Smooth muscle cell (in vitro differentiated cells): ENCODE measurements around the gene ADGRL3. TPM values are rescaled to one million over a fixed set of nuclear protein-coding genes. Genes with fewer than 3 reads are reported as not detected.

Experiments
- DNase-seq: peaks from one replicate; lab custom pipeline; 2025; ENCODE audit not compliant: unreplicated experiment; lab: John Stamatoyannopoulos, UW
- H2AFZ ChIP-seq: fragments of 200-600 bp; sonication (generic); 2 replicates; pipeline ENCODE4 v1.6.0; 2016; ENCODE audit warnings: antibody characterized with exemption, low read depth, mild to moderate bottlenecking
- H3F3A ChIP-seq: fragments of 200-600 bp; sonication (generic); 2 replicates; pipeline ENCODE4 v1.6.0; 2017; ENCODE audit warnings: antibody characterized with exemption, low read depth
- H3K27ac ChIP-seq: fragments of 200-600 bp; sonication (generic); 2 replicates; pipeline ENCODE4 v1.5.1; 2016; ENCODE audit warnings: low read depth, mild to moderate bottlenecking
- H3K27me3 ChIP-seq: fragments of 200-600 bp; sonication (generic); 2 replicates; pipeline ENCODE4 v1.6.1; 2016; ENCODE audit warnings: low read depth, mild to moderate bottlenecking
- H3K36me3 ChIP-seq: fragments of 200-600 bp; sonication (generic); 2 replicates; pipeline ENCODE4 v1.5.1; 2016; ENCODE audit warnings: low read depth
- H3K4me1 ChIP-seq: fragments of 200-600 bp; sonication (generic); 2 replicates; pipeline ENCODE4 v1.5.1; 2016; ENCODE audit warnings: low read depth
- H3K4me2 ChIP-seq: fragments of 200-600 bp; sonication (generic); 2 replicates; pipeline ENCODE4 v1.6.0; 2016; ENCODE audit warnings: mild to moderate bottlenecking
- H3K4me3 ChIP-seq: fragments of 200-600 bp; sonication (generic); 2 replicates; pipeline ENCODE4 v1.5.1; 2016; ENCODE audit warnings: mild to moderate bottlenecking
- H3K79me2 ChIP-seq: fragments of 200-600 bp; sonication (generic); 2 replicates; pipeline ENCODE4 v1.6.0; 2016; ENCODE audit warnings: low read depth, mild to moderate bottlenecking
- H3K9ac ChIP-seq: fragments of 200-600 bp; sonication (generic); 2 replicates; pipeline ENCODE4 v1.6.0; 2016; ENCODE audit warnings: low read depth
- H3K9me3 ChIP-seq: fragments of 200-600 bp; sonication (generic); replicated peaks from 2 replicates; pipeline ENCODE4 v1.5.1; 2016; ENCODE audit warnings: low read depth
- H4K20me1 ChIP-seq: fragments of 200-600 bp; sonication (generic); 2 replicates; pipeline ENCODE4 v1.6.0; 2016; ENCODE audit warnings: low read depth
- WGBS: methylation state at CpG from one replicate; pipeline ENCODE4 v1.1.7; 2016; ENCODE audit warnings: low lambda C conversion rate; 5-methylcytosine and 5-hydroxymethylcytosine counted together
- polyA plus RNA-seq: library from polyadenylated mRNA; unstranded; fragments of >200 nt; fragmentation: Nextera tagmentation; extraction: Ambion mirVana; gene quantifications from 2 replicates; pipeline ENCODE4 v1.2.1, GENCODE V29; 2016
- total RNA-seq: library from RNA; depleted of rRNA; stranded (reverse); fragments of >200 nt; gene quantifications from 2 replicates; pipeline ENCODE4 v1.2.3, GENCODE V29; 2014
- TF ChIP-seq, protein P1 (sequence below): fragments of 200-600 bp; sonication (generic); IDR thresholded peaks from 2 replicates; pipeline ENCODE4 v1.5.1; 2017; ENCODE audit warnings: borderline replicate concordance, mild to moderate bottlenecking, antibody characterized with exemption; ENCODE audit not compliant: insufficient read depth, poor library complexity, severe bottlenecking

ADGRL3 gene
- total and polyA plus RNA-seq, 2 experiments from 2014 or later = 2.4 to 9.5 TPM

- H3K4me3 ChIP-seq = no peak overlapping the region
- 95% methylated on average over 1 of the region's 1 CpG for WGBS
- H2AFZ ChIP-seq = no peak overlapping the region
- no peak overlapping the region for H3K4me2 ChIP-seq
- H3K9me3 ChIP-seq = no peaks in the 10 kb centered on the region
- H3K9ac ChIP-seq = no peak overlapping the region
- H3K27me3 ChIP-seq = no peaks in the 10 kb centered on the region
- H4K20me1 ChIP-seq = no peaks in the 10 kb centered on the region
- TF ChIP-seq, protein P1, sequence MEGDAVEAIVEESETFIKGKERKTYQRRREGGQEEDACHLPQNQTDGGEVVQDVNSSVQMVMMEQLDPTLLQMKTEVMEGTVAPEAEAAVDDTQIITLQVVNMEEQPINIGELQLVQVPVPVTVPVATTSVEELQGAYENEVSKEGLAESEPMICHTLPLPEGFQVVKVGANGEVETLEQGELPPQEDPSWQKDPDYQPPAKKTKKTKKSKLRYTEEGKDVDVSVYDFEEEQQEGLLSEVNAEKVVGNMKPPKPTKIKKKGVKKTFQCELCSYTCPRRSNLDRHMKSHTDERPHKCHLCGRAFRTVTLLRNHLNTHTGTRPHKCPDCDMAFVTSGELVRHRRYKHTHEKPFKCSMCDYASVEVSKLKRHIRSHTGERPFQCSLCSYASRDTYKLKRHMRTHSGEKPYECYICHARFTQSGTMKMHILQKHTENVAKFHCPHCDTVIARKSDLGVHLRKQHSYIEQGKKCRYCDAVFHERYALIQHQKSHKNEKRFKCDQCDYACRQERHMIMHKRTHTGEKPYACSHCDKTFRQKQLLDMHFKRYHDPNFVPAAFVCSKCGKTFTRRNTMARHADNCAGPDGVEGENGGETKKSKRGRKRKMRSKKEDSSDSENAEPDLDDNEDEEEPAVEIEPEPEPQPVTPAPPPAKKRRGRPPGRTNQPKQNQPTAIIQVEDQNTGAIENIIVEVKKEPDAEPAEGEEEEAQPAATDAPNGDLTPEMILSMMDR = no peak
- no peaks in the 10 kb centered on the region for H3F3A ChIP-seq
- no peaks in the 10 kb centered on the region for H3K36me3 ChIP-seq
- no peak for DNase-seq
- H3K4me1 ChIP-seq = no peaks in the 10 kb centered on the region
- H3K79me2 ChIP-seq = no peaks in the 10 kb centered on the region
- H3K27ac ChIP-seq = no peak overlapping the region
Observed at GRCh38 chr4:61693520-61693919, 493.4 kb downstream of the ADGRL3 start.

- no peaks in the 10 kb centered on the region for H3F3A ChIP-seq
- no peaks in the 10 kb centered on the region for H3K79me2 ChIP-seq
- H3K9me3 ChIP-seq = no peaks in the 10 kb centered on the region
- no peak for DNase-seq
- no peak overlapping the region for H3K27ac ChIP-seq
- H3K4me2 ChIP-seq = no peak overlapping the region
- no peaks in the 10 kb centered on the region for H3K4me1 ChIP-seq
- no peaks in the 10 kb centered on the region for H3K27me3 ChIP-seq
- no peak overlapping the region for H3K4me3 ChIP-seq
- H3K36me3 ChIP-seq = no peaks in the 10 kb centered on the region
- no peak overlapping the region for H3K9ac ChIP-seq
- WGBS = 92% methylated on average over 4 of the region's 4 CpGs
- no peaks in the 10 kb centered on the region for H4K20me1 ChIP-seq
- no peak overlapping the region for H2AFZ ChIP-seq
- TF ChIP-seq, protein P1 = no peak
Observed at GRCh38 chr4:61714387-61714911, 514.3 kb downstream of the ADGRL3 start.

DNA sequence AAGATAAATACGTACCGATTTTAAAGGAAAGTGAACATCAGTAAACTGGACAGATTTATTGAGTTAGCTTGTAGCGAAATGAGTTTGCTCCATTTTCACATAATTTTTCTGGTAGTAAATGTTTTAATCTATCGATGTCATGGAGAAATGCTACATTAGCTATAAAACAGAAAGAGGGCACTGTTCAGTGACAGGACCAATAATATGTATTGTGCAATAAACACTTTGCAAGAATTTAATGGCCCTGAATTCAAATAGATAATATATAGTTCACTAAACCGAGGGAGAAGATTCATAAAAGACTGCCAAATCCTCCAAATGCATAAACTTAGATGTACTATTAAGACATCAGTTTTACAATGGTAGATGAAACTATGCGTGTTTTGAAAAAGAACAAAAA is 516.3 kb downstream of the ADGRL3 start:
- Histone ChIP-seq H3K27me3 (no peaks in the 10 kb centered on the region), H3K9me3 (no peaks in the 10 kb centered on the region), H3K27ac (no peak overlapping the region), H3K4me2 (no peak overlapping the region), H3K36me3 (no peaks in the 10 kb centered on the region), H2AFZ (no peak overlapping the region), H4K20me1 (no peaks in the 10 kb centered on the region), H3K4me1 (no peaks in the 10 kb centered on the region), H3K79me2 (no peaks in the 10 kb centered on the region), H3K9ac (no peak overlapping the region), H3K4me3 (no peak overlapping the region), H3F3A (no peaks in the 10 kb centered on the region)
- TF ChIP-seq, protein P1 = no peak
- WGBS = 88% methylated on average over 6 of the region's 6 CpGs
- DNase-seq = no peak

DNA sequence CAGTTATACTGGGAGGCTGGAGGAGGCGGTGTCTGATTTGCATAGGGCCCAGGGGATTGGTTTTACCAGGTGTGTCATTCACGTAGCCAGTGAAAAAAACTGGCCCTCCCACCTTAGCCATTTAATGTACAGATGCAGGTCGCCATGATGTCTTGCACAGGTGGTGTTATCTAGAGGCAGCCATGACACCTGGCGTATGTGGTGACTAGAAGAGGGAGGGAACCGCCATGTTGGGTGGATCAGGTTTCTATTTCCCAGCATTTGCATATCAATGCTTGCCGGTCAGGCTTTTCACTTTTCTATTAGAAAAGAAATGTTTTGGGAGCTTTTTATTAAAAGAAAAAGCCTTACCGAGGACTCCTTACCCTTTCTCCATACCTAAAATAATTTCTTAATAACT is 523.4 kb downstream of the ADGRL3 start:
- Histone ChIP-seq H3K27me3 (no peaks in the 10 kb centered on the region), H3F3A (no peaks in the 10 kb centered on the region), H3K27ac (no peak overlapping the region), H3K36me3 (no peaks in the 10 kb centered on the region), H3K9ac (no peak overlapping the region), H2AFZ (no peak overlapping the region), H3K4me3 (no peak overlapping the region), H3K4me1 (no peaks in the 10 kb centered on the region), H3K4me2 (no peak overlapping the region), H3K9me3 (no peaks in the 10 kb centered on the region), H4K20me1 (no peaks in the 10 kb centered on the region), H3K79me2 (no peaks in the 10 kb centered on the region)
- no peak for DNase-seq
- 96% methylated on average over 7 of the region's 7 CpGs for WGBS
- TF ChIP-seq, protein P1 = no peak
